Superior temporal gyrus (tissue), 1 donor: ENCODE data around the gene SPACA9.

Experiments used
- DNase-seq: peaks from one replicate; pipeline ENCODE4 v3.0.0-alpha.2; 2016; ENCODE audit errors: extremely low spot score

The SPACA9 gene

GRCh38 chr9:132878695-132879456 lies at the start of gene SPACA9:
Gene SPACA9 (plus strand): TSS chr9:132878898. CDS start chr9:132883948, 5,050 bp downstream.
- no peak for DNase-seq

DNA sequence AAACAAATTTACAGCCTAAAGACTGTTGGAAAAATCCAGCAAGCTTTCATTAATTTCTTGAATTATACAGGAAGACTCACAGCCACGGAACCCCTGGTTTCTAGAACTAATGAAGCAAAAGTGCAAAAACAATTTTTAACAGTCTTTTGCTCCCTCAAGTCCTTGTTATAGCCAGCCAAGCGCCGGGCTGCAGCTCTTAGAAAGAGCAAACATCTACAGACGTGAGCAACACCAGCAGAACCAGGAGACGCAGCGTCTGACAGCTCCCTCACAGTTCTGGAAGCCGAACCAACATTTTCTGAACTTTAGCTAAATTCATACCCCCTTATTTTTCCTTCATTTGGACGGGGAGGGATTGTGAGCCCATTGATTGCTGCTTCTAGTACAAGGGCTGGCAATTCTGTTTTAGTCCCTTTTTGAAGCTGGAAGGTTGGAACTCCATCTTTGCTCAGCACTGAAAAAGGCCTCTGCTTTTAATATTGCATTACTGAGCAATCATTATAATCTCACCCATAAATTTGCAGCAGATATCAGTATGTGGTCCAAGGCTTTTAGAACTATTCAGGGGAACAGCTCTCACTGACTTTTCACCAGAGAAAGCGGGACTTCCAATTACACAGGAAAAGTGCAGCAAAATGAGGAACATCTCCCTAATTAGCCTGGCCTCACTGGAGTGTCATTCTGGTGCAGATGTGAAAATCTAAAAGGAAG lies 46.4 kb upstream of the SPACA9 start:
- no peak for DNase-seq

GRCh38 chr9:132833550-132834121 lies 45.1 kb upstream of the SPACA9 start:
- no peak for DNase-seq

DNA sequence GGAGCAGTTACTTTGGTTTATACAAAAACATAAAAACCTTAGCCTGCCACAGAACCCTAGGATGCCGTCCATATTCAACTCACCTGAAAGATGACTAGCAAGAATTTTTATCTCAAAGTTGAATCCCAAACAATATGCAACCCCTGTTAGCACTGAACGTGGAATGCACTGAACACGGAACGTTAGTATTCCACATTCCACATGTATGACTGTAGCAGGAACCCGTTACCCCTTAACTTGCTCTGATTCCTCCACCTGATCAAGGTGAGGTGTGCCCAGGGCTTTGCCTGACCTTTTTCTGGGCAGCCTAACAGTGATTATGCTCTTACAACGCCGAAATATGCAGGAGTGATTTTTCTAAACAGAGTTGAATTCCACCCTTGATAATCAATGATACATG lies 44.4 kb upstream of the SPACA9 start:
- DNase-seq: no peak

DNA sequence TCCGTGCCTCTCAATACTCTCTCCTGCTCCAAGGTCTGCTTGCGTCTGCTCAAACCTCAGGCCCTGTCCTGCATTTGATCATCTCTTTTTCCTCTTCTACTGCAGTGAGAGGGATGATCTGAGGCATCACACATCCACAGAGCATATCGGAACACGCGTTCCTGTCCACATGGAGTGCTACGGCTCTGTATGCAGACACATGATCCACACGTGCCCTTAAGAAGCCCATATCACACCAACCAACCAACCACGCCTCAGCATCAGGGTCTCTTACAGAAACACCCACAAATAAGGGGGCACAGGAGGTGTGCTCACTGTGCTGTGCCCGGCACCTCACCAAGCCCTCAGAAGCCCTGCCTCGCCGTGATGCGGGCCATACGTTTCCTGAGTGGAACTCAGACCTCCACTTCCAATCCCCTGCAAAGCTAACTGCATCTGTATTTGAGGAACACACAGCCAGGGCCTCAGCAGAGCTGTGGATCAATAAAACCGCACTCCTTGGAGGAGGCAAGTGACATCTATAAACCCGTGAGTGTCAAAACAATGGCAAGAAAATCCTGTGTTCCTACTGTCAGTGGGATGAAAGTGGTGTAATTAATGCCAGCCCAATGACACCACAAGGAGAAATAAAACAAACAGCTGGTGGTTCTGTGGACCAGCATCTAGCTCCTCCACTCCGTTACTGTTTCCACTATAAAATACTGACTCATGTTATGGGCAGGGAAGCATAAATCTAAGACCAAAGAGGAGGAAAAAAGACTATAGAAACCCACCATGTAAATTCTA lies 41.0 kb upstream of the SPACA9 start:
- no peak for DNase-seq

- DNase-seq: no peak
Observed at GRCh38 chr9:132838291-132838690, 40.4 kb upstream of the SPACA9 start.

GRCh38 chr9:132840980-132841379 lies 37.7 kb upstream of the SPACA9 start:
- no peak for DNase-seq

DNA sequence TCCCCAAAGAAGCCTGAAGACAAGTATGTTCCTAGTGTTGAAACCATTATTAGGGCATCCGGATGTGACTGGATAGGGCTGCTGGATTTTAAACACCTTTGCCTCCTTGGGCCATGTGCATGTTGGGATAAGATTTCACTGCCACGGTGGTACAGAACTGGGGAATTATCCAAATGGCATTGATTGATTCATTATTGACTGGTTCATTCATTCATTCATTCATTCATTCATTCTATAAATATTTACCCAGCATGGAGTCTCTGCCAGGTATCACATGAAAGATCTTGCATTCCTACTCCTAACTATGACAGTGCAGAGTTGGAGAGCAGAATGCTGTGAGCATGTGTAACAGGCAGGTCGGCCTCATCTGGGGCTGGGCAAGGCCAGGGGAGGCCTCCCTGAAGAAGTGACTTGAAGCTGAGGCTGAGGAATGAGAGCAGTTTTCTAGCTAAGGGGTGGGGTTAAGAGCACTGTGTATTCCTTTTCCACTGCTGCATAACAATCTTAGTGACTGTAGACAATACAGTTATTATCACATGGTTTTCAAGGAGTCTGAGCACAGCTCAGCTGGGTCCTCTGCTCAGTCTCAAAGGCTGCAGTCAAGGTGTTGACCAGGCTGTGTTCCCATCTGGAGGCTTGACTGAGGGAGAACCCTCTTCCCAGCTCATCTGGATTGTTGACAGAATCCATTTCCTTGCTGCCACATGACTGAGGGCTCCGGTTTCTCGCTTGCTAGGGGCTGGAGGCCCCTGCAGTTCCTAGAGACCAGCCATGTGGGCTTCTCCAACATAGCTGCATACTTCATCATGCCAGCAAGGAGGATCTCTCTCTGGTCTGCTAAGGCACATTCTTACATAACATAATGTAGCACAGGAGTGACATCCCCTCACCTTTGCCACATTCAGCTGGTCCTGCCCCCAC lies 36.3 kb upstream of the SPACA9 start:
- DNase-seq: no peak

- no peak for DNase-seq
Observed at GRCh38 chr9:132846109-132846917, 32.4 kb upstream of the SPACA9 start.

GRCh38 chr9:132846918-132847515 lies 31.7 kb upstream of the SPACA9 start:
- no peak for DNase-seq

- peak; percentile 28 for DNase-seq
Observed at GRCh38 chr9:132849185-132849706, 29.5 kb upstream of the SPACA9 start.

GRCh38 chr9:132853482-132853881 lies 25.2 kb upstream of the SPACA9 start:
- no peak for DNase-seq

DNA sequence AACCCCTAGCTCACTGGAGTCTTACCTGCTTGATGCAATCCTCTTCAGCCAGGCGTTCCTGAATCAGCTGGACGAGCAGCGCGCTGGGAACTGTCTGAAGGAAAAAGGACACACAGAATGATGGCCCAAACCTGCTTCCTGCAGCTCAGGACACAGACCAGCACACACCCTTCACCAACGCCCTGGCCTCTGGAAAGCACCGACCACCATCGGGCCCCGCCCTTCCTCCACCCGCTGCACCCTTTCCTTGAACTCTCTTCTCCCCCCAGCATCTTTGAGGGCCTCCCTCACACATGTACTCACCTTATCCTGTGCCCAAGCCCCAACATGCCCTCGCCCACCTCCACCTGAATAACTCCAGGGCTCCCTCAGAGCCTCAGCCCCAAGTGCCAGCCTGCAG lies 23.9 kb upstream of the SPACA9 start:
- no peak for DNase-seq

- DNase-seq: no peak
Observed at GRCh38 chr9:132855904-132856303, 22.8 kb upstream of the SPACA9 start.

- no peak for DNase-seq
Observed at GRCh38 chr9:132857031-132857430, 21.7 kb upstream of the SPACA9 start.

GRCh38 chr9:132857616-132858342 lies 20.9 kb upstream of the SPACA9 start:
- no peak for DNase-seq

- DNase-seq: no peak
Observed at GRCh38 chr9:132858751-132859150, 19.9 kb upstream of the SPACA9 start.

- no peak for DNase-seq
Observed at GRCh38 chr9:132861666-132862065, 17.0 kb upstream of the SPACA9 start.

- no peak for DNase-seq
Observed at GRCh38 chr9:132862533-132862932, 16.2 kb upstream of the SPACA9 start.
